HG03354 (cell line): ENCODE results near the gene SIL1.

Experiments
- ATAC-seq: cut with Tn5 transposase; IDR thresholded peaks from one replicate; pipeline ENCODE4 v1.9.1; 2021; ENCODE audit warnings: mild to moderate bottlenecking; ENCODE audit not compliant: unreplicated experiment, poor library complexity, severe bottlenecking

SIL1 gene

DNA sequence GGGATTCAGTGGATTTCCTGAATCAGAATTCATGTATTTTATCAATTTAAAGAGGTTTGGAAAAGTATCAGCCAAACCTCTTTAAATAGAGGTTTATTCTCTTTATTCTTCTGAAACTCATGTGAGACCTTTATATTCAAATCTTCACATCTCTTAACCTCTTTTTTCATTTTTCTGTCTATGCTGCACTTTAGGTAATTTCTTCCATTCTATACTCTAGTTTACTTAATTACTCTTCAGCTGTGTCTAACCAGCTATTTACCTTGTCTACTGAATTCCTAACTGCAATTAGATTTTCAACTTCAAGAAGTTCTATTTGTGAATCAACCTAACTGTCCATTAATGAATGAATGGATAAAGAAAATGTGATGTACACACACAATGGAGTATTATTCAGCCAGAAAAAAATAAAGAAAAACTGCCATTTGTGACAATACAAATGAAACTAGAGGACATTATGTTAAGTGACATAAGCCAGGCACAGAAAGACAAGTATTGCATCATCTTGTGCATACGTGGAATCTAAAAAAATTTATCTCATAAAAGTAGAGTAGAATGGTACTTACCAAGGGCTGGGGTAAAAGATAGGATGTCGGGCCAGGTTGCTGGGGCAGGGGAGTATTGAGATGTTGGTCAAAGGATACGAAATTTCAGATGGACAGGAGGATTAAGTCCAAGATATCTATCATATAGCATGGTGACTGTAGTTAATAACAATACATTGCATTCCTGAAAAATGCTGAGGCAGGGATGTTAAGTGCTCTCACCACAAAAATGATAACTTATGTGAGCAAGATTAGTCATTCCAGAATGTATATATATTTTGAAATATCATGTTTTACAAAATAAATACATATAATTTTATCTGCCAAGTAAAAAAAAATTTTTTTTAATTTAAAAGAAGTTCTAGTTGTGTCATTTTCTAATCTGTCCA lies 193.5 kb downstream of the SIL1 start:
- no peak for ATAC-seq

DNA sequence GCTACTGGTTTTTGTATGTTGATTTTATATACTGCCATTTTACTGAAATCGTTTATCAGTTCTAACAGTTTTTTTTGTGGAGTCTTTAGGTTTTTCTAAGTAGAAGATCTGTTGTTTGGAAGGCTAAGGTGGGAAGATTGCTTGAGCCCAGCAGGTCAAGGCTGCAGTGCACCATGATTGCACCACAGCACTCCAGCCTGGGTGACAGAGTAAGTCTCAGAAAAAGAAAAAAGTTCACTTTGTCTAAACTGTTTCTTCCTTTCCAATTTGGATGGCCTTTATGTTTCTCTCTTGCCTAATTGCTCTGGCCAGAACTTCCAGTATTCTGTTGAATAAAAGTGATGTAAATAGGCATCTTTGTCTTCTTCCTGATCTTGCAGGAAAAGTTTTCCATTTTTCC lies 198.5 kb downstream of the SIL1 start:
- ATAC-seq, result no peak

DNA sequence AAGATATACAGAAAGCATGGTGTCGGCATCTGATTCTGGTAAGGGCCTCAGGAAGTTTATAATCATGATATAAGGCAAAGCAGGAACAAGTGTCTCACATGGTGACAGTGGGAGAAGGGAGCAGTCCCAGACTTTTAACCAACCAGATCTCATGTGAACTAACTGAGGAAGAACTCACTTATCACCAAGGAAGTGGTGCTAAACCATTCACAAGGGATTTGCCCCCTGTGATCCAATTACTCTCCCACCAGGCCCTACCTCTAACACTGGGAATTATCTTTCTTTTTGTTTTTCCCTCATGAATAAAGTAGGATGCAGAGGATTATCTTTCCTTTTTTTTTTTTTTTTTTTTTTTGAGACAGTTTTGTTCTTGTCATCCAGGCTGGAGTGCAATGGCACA lies 199.6 kb downstream of the SIL1 start:
- no peak for ATAC-seq

DNA sequence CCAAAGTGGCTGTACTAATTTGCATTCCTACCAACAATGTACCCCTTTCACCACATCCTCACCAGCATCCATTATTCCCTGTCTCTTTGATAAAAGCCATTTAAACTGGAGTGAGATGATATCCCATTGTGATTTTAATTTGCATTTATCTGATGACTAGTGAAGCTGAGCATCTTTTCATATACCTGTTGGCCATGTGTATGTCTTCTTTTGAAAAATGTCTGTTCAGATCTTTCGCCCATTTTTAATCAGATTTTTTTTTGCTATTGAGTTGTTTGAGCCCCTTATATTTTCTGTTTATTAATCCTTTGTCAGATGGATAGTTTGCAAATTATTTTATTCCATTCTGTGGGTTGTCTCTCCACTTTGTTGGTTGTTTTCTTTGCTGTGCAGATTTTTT lies 202.0 kb downstream of the SIL1 start:
- no peak for ATAC-seq

DNA sequence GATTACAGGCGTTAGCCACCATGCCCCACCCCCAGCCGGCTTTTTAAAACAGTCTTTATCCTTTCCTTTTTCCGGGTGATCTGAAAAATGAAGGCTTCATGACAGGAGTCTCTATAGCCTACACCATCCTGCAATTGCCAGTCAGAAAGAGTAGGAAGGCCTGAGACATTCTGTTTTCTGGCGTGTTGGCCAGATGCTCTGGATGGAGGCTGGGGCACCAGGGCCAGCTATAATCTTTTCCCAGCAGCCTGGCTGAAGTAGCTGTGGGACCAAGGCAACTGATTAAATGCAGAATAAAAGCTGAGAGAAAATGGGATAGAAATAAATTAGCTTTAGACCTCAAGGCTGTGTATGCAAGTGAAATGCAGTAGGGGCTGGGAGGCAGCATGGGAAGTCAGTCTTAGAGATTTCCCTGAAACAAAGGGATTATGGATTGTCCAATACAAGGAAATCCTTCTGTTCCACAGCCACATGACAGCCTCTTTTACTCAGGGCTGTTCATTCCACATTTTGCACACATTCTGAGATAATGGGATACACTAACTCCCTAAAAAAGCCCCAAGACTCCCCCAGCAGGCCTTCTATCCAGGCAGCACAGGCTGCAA lies 207.1 kb downstream of the SIL1 start:
- no peak for ATAC-seq

DNA sequence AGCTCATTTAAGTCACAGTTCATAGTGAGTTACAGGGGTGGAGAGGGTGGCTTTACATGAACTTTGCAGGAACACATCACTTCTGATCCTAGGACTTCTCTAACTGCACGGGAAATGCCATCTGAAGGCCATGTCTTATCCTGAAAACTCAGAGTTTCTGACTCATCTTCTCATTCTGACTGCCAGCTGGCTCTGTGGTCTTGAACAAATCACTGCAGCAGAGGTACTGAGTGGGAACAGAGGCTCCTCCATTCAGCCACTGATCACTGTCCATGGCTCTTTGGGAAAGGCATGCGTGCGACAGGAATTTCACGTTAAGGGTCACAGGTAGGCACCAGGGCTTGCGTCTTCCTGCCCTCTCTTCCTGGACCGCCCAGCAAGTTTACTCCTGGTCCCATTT lies 208.4 kb downstream of the SIL1 start:
- no peak for ATAC-seq

DNA sequence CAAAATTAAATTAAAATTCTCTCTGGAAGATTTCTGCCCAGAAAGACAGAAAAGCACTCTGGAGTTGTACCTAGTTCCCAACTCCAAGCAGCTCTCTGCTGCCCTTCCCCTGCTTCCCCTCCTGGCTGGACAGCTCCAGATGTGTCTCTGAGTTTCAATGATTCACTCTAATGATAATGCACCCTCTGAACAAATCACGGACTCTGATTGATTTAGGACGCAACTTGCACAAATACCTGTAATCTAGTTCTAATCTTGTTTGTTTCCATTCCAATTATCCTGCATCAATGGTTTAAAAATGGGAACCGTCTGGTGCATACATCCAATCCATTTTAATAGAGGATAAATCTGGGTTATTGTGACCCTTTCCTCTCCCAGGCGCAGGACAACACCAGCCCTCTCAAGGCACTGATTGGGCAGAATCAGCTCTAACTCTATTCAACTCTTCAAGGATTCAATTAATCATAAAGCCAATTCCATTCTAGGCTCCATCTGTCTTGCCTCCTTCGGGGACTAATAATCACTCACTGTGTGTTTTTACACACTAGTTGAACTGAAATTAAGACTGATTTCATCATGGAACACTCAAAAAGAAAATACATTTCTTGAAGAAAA lies 211.9 kb downstream of the SIL1 start:
- ATAC-seq, result no peak

DNA sequence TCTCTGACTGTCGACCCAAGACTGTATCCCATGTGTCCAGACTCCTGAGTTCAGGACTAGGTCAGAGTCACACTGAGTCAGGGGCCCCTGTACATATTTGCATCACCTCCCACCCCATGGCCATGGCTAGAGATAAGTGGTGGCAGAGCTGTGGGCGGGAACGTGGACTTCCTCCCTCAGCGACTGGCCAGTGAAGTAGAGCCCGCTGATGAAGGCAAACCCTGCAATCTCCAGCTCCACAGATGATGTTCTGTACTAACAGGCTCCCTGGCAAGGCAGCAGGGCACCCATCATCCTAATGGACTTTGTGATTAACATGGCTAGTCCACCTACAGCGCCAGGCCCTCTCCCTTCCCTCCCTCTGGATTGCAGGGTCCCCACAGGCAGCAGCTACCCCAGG lies 212.5 kb downstream of the SIL1 start:
- no peak for ATAC-seq

DNA sequence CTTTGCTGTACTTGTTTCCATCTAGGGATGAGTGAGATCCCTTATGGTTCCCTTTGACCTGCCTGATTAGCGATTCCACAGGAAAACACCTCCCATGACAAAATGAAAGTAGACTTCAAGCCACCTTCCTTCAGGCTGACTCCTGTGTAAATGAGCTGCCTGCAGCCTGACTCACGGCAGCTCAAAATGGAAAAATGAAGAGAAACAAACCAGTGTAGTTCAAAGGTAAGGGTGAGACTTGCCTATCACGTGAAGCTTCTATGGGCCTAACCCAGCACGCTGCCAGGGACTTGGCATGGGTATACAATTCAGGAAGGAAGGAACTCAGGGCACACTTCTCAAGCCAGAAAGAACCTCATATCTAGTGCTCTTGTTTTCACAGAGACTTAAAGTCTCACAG lies 212.9 kb downstream of the SIL1 start:
- no peak for ATAC-seq

DNA sequence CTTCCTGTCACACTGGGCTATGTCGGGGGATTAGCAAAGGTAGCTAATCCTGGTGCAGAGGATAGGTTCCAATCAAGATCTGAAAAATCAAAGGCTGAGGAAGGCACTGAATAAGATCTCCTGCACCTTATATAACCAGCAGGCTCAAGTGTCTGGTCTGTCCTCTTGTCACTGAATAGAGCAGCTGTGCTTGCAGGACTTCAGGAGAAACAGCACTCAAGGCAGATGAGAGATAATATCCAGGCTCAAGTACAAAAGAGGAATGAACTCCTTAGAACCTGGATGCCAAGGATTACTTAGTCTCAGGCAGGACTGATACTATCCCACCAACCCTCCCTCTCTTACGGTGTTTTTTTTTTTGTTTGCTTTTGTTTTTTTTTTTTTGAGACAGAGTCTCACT lies 214.2 kb downstream of the SIL1 start:
- no peak for ATAC-seq

DNA sequence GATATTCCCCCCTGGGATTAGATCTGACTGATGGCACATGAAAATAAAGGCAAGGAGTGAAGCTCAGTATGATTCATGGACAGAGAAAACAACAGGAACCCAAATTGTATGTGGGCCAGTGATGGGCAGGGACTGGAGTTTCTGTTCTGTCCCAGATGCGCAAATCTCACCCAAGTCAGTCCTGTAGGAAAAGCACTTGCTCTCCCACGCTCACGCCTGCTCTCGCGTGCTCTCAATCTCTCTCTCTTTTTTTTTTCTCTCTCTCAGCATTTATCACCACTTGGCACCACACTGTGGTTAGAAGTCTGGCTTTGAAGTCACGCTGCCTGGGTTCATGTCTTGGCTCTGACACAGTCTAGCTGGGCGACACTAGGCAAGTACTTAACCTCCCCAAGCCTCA lies 216.6 kb downstream of the SIL1 start:
- ATAC-seq, result no peak

DNA sequence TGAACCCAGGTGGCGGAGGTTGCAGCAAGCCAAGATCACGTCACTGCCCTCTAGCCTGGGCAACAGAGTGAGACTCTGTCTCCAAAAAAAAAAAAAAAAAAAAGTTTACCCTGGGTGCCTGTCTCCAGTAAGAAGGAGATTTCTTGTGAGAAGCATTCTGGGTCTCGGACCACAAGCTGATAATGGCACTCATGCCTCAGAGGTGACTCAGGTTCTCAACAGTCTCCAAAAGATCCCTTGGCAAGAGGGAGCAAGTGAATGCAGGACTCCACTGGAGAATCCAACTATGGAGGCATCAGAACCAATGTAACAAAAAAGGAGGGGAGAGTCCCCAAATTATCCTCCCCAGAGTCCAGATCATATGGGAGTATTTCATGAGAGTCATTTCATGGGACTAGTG lies 217.0 kb downstream of the SIL1 start:
- no peak for ATAC-seq

DNA sequence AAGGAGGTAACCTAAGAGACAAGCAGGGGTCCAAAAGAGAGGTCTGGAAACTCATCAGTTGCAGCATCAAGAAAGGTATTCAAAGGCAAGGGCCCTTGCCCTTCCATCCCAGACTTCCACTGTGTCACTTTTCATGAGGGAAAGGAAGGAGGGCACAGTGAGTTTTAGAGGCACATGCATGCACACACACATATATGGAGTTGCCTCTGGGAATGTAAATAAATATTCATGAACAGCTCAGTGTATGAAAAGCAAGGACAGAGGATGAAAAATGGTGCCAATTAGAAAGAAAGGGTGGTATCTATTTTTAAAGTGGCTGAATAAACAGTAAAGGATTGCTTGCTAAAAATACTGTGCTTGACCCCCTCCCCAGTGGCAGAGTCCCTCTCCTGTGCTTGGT lies 217.7 kb downstream of the SIL1 start:
- ATAC-seq, result no peak

DNA sequence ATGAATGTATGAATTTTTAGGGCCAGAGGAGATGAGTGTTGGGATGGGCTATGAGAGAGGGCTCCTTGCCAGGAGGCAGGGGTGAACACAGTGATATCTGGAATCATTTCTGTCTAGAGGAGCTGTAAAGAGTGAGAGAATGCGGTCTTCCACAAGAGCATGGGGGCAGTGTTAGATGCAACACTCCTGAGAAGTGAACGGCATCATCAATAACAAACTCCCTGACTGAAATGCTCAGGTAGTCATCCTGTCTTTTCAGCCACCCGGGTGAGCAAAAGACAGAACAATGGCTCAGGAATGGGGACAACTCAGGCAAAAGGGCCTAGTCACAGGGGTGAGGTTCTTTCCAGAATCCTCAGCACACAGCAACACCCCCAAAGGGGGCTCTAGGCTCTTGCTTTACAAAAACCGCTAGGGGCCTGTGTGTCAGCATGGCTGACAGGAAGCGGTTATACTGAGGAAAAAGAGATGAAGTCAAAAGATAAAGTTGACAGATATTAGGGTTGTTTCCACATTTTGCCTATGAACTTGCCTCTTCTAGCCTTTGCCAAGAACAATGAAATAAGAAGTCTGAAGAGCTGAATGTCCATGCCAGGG lies 218.4 kb downstream of the SIL1 start:
- no peak for ATAC-seq

DNA sequence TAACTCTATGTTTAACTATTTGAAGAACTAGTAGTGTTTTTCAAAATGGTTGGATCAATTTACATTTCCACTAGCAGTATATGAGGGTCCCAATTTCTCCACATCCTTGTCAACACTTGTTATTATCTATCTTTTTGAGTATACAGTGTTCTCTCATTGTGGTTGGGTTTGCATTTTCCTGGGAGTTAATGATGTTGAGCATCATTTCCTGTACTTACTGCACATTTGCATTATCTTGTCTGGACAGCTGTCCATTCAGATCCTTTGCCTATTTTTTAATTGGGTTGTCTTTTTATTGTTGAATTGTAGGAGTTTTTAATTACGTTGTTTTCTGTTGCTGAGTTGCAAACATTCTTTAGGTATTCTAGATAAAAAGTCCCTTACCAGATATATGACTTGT lies 219.6 kb downstream of the SIL1 start:
- ATAC-seq, result no peak

DNA sequence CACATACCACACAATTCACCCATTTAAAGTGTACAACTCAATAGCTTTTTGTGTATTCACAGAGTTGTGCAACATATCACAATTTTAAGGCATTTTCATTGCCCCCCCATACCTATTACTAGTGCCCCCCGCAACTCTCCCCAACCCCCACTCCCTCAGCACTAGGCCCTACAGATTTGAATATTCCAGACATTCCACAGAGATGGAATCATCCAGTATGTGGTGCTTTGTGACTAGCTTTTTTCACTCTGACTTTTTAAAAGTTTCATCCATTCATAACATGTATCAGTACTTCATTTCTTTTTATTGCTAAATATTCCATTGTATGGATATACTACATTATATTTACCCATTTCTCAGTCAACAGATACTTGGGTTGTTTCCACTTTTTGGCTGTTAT lies 220.1 kb downstream of the SIL1 start:
- ATAC-seq, result no peak

DNA sequence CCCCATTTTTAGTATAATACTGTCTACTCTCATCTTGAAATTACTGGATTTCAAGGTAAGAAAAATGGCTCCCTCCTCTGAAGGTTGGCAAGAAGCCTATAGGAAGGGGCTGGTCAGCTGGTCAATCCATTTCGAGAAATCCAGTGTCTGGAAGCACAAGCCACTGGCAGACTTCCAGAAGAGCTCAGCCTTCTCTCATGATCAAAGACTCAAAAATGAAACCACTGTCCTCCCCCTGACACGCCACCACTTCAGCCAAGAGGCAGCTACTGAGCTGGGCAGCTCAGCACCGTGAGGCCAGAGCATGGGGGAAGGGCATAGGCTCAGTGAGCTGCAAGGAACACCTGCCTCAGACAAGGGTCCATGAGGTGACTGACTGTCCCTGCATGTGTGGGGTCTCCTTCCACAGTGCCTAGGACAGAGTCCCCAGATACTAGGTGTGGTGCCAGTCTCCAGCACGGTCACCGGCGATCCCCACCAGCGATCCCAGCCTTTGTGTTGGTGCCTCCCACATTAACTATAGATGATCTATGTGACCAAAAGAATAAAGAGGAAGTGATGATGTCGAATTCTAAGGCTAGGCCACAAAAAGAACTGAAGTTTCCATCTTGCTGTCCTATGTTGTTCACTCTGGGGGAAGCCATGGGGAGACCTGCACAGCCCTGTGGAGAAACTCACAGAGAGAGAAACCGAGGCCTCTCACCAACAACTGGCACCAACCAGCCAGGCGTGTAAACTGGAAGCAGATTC lies 222.9 kb downstream of the SIL1 start:
- ATAC-seq, result no peak

DNA sequence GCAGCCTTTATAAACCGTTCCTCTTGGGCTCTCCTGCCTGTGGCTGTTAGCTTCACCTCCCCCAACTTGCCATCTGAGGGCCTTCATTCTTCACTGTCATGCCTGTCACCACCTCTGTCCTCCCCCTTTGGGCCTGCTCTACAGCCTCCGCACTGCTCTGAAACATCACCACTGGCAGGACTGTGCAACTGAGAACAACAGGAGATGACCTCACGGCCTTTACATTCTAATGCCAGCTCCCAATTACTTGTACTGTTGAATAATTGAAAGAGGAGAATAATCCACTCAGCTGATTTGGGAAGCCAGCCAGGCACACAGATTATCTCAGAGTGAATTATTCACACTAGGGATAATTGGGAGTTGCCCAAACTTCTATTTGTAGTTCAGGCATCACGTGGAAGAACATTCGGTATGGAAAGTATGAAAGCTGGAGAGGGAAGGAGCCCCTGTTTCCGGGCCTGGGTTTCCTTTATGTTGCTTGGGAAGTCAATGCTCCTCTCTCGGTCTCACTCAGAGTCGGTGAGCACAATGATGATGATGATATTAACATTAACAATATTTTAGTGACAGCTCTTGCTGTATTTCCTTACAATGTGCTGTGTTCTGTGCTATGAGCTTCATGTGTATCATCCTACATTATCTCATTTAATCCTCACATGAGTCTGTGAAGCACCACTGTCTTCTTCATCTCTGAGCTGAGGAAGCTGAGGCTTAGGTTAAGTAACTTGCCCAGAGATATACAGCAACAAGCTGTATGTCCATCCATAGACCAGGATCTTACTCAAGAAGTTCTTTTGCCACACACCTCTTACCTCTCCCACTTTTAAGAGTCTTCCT lies 223.7 kb downstream of the SIL1 start:
- ATAC-seq, result no peak

DNA sequence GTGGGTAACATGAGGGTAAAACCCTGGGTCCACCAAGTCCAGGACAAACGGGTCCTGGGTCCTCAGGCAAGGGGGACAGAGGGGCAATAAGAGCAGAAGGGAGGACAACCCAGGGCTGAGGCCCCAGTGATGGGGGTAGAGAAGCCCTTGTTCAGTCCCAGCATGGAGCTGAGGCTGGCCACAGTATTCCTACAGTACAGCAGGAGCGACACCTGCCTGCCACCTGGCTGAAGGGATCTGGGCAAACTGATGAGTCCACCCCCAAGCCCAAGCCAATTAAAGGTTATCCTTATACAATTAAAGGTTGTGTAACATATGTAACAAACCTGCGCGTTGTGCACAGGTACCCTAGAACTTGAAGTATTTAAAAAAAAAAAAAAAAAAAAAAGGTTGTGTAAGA lies 225.3 kb downstream of the SIL1 start:
- no peak for ATAC-seq
